Esophagus muscularis mucosa (tissue), 4 donors: ENCODE data around the gene MAP4K5. TPM values are rescaled to one million over a fixed set of nuclear protein-coding genes. Genes with fewer than 3 reads are reported as not detected.

ENCODE experiments used
- DNase-seq: peaks from one replicate; pipeline ENCODE4 v3.0.0-alpha.2; 2017; ENCODE audit errors: extremely low spot score
- H3K27ac ChIP-seq, 4 donors: fragments of 200-600 bp; sonication (generic); replicated peaks in 1 of 4; 1 replicate in 3 of 4; 2 replicates in 1 of 4; pipeline ENCODE4 v1.5.1; 2016 to 2019; ENCODE audit warnings: mild to moderate bottlenecking in 1 of 4
- H3K27me3 ChIP-seq, 4 donors: fragments of 200-600 bp; sonication (generic); one replicate each; pipeline versions ENCODE4 v1.5.1 to v1.6.0; 2016 to 2019
- H3K36me3 ChIP-seq, 4 donors: fragments of 200-600 bp; sonication (generic); one replicate each; pipeline ENCODE4 v1.5.1; 2016 to 2019
- H3K4me1 ChIP-seq, 4 donors: fragments of 200-600 bp; sonication (generic); one replicate each; pipeline ENCODE4 v1.5.1; 2016 to 2019
- H3K4me3 ChIP-seq, 4 donors: fragments of 200-600 bp; sonication (generic); 1 replicate in 2 of 4; 2 replicates in 2 of 4; pipeline ENCODE4 v1.5.1; 2016 to 2019; ENCODE audit warnings: mild to moderate bottlenecking in 4 of 4, moderate library complexity in 1 of 4
- H3K9me3 ChIP-seq, 4 donors: fragments of 200-600 bp; sonication (generic); 1 replicate in 3 of 4; 2 replicates in 1 of 4; pipeline ENCODE4 v1.5.1; 2016 to 2019
- CTCF ChIP-seq, 3 experiments: fragments of 200-600 bp in 2 of 3; fragments of 450-650 bp in 1 of 3; sonication (generic) in 2 of 3; IDR thresholded peaks; one replicate each; pipeline ENCODE4 v1.5.1; 2017 to 2019; ENCODE audit warnings: antibody characterized with exemption in 3 of 3, mild to moderate bottlenecking in 2 of 3, moderate library complexity in 1 of 3
- EP300 ChIP-seq: sonication (generic); formaldehyde crosslinking; IDR thresholded peaks from one replicate; pipeline ENCODE4 v1.6.1; 2017; ENCODE audit warnings: antibody characterized with exemption
- POLR2A ChIP-seq: fragments of 450-650 bp; IDR thresholded peaks from one replicate; pipeline ENCODE4 v1.6.1; 2017; ENCODE audit warnings: antibody characterized with exemption, moderate library complexity, mild to moderate bottlenecking, low read depth
- POLR2AphosphoS5 ChIP-seq, 2 donors: sonication (generic); formaldehyde crosslinking; IDR thresholded peaks; one replicate each; pipeline ENCODE4 v1.6.1; 2017; ENCODE audit warnings: antibody characterized with exemption in 2 of 2
- WGBS: methylation state at CpG from one replicate; pipeline ENCODE4 v1.1.5; 2018; 5-methylcytosine and 5-hydroxymethylcytosine counted together
- intact Hi-C: fragments of 100-400 bp; cut with DNase I; formaldehyde crosslinking; loops from one replicate; pipeline ENCODE4 v1.15.1; 2023
- total RNA-seq, 4 donors: library from RNA; depleted of rRNA; stranded (reverse); fragments of >200 nt; gene quantifications; one replicate each; pipeline versions ENCODE4 v1.1.0 to v1.2.1, GENCODE V29; 2016

Gene MAP4K5
- total RNA-seq, result 100 to 1,000 TPM in 1 of 4 donors, 10 to 100 TPM in 3; 84.4 to 108 (median 91.2) TPM

GRCh38 chr14:50532502-50533240 lies at the start of gene MAP4K5:
Gene MAP4K5, minus strand, starts transcription at chr14:50532569. Its CDS starts 520 bp downstream, at chr14:50532049.
- peak within 1 kb of the TSS; percentile 87 to 96 (median 92) for H3K4me3 ChIP-seq
- no peaks in the 10 kb centered on the region for H3K36me3 ChIP-seq
- TF ChIP-seq CTCF (IDR thresholded peaks at IDR 0.05) (peak; percentile 95 to 97 (median 96)), EP300 (no peak), POLR2A (peak; percentile 43), POLR2AphosphoS5 (IDR thresholded peaks at IDR 0.05) (peak; percentile 76)
- H3K27ac ChIP-seq, result peak within 1 kb of the TSS; percentile 93 to 98 (median 97)
- H3K27me3 ChIP-seq, result no peaks in the 10 kb centered on the region
- peak; percentile 95 for DNase-seq
- H3K4me1 ChIP-seq, result peaks cover 12 to 47% (median 43%) of the 10 kb centered on the region in 4 donors
- WGBS, result 2% methylated on average over 11 of the region's 60 CpGs
- no peaks in the 10 kb centered on the region for H3K9me3 ChIP-seq
- intact Hi-C loops, result loop anchor here (2.0 to 10.0 kb wide), 3 partner anchors 135 to 418 kb away; partner anchors contain the start of genes CDKL1, DMAC2L, L2HGDH and VCPKMT

- intact Hi-C loops, result no loop called here
- no peak overlapping the region for H3K27ac ChIP-seq
- H3K36me3 ChIP-seq, result no peaks in the 10 kb centered on the region
- no peaks in the 10 kb centered on the region for H3K27me3 ChIP-seq
- H3K9me3 ChIP-seq, result no peaks in the 10 kb centered on the region
- no peak for DNase-seq
- TF ChIP-seq CTCF (IDR thresholded peaks at IDR 0.05) (no peak), POLR2A (no peak), POLR2AphosphoS5 (IDR thresholded peaks at IDR 0.05) (no peak), EP300 (no peak)
- H3K4me1 ChIP-seq, result no peaks in the 10 kb centered on the region
- H3K4me3 ChIP-seq, result no peak overlapping the region
Observed at GRCh38 chr14:50578433-50578832, 46.1 kb upstream of the MAP4K5 start.

GRCh38 chr14:50577982-50578381 lies 45.6 kb upstream of the MAP4K5 start:
- DNase-seq, result no peak
- intact Hi-C loops, result no loop called here
- H3K4me3 ChIP-seq, result no peak overlapping the region
- no peaks in the 10 kb centered on the region for H3K4me1 ChIP-seq
- TF ChIP-seq CTCF (IDR thresholded peaks at IDR 0.05) (no peak), EP300 (no peak), POLR2A (no peak), POLR2AphosphoS5 (IDR thresholded peaks at IDR 0.05) (no peak)
- no peaks in the 10 kb centered on the region for H3K36me3 ChIP-seq
- no peak overlapping the region for H3K27ac ChIP-seq
- H3K9me3 ChIP-seq, result no peaks in the 10 kb centered on the region
- no peaks in the 10 kb centered on the region for H3K27me3 ChIP-seq

- Histone ChIP-seq H3K27ac (no peak overlapping the region), H3K27me3 (no peaks in the 10 kb centered on the region), H3K4me1 (no peaks in the 10 kb centered on the region), H3K36me3 (no peaks in the 10 kb centered on the region), H3K4me3 (no peak overlapping the region), H3K9me3 (peaks cover 0 to 9% (median 3%) of the 10 kb centered on the region in 4 donors)
- no peak for DNase-seq
- intact Hi-C loops, result no loop called here
- no peak for TF ChIP-seq POLR2A
- no peak for TF ChIP-seq POLR2AphosphoS5 (IDR thresholded peaks at IDR 0.05)
- no peak for TF ChIP-seq EP300
- no peak for TF ChIP-seq CTCF (IDR thresholded peaks at IDR 0.05)
Observed at GRCh38 chr14:50575769-50576168, 43.4 kb upstream of the MAP4K5 start.
